Esophagus squamous epithelium (tissue), 4 donors: ENCODE measurements around the gene C2CD2.

ENCODE experiments used
- CTCF ChIP-seq, 6 experiments: fragments of 450-650 bp in 4 of 6; fragments of 200-600 bp in 2 of 6; sonication (generic) in 2 of 6; IDR thresholded peaks; one replicate each; pipeline ENCODE4 v1.5.1; 2016 to 2019; ENCODE audit warnings: antibody characterized with exemption in 6 of 6, mild to moderate bottlenecking in 4 of 6, moderate library complexity in 4 of 6
- POLR2A ChIP-seq, 4 donors: fragments of 450-650 bp; IDR thresholded peaks; one replicate each; pipeline ENCODE4 v1.6.1; 2017; ENCODE audit warnings: antibody characterized with exemption in 4 of 4, mild to moderate bottlenecking in 4 of 4, moderate library complexity in 3 of 4

GRCh38 chr21:41847066-41847804, 106.6 kb downstream of the C2CD2 start:
- TF ChIP-seq CTCF (IDR thresholded peaks at IDR 0.05): no peak
- TF ChIP-seq POLR2A (IDR thresholded peaks at IDR 0.05): no peak
